ENCODE results near the gene BORCS8.
A peak's percentile ranks its signal among the peaks of the same experiment; 100 is the strongest.
"Not testable (repeated sequence)": the region's sequence is repeated elsewhere in the genome, so short reads cannot be mapped to it uniquely, and the experiment has no call there.

The BORCS8 gene

GRCh38 chr19:19224852-19225494 lies 33.0 kb upstream of the BORCS8 start:
- H3K4me3 Mint-ChIP-seq, result peak overlapping the region; percentile 75
- peaks cover 28% of the 10 kb centered on the region for H3K27me3 Mint-ChIP-seq

GRCh38 chr19:19224150-19224851 lies 32.3 kb upstream of the BORCS8 start:
- peaks cover 26% of the 10 kb centered on the region for H3K27me3 Mint-ChIP-seq
- ATAC-seq (replicated peaks; ENCODE audit: extremely low read depth, poor library complexity, severe bottlenecking), result no peak
- H3K27ac Mint-ChIP-seq (ENCODE audit: low read depth), result no peak overlapping the region
- DNase-seq (ENCODE audit: low spot score in 2 of 2), result no peak
- no peaks in the 10 kb centered on the region for H3K9me3 Mint-ChIP-seq
- peaks cover 5% of the 10 kb centered on the region for H3K4me1 Mint-ChIP-seq
- H3K4me3 Mint-ChIP-seq, result peak overlapping the region; percentile 75
- H3K36me3 Mint-ChIP-seq (ENCODE audit: insufficient read depth), result no peaks in the 10 kb centered on the region

More at GRCh38 chr19:19224852-19225494, 33.0 kb upstream of the BORCS8 start:
- DNase-seq (ENCODE audit: low spot score in 2 of 2), result peak; percentile 58 to 65
- Mint-ChIP-seq H3K36me3 (ENCODE audit: insufficient read depth) (no peaks in the 10 kb centered on the region), H3K4me1 (peaks cover 5% of the 10 kb centered on the region), H3K27ac (ENCODE audit: low read depth) (no peak overlapping the region), H3K9me3 (no peaks in the 10 kb centered on the region)
- peak; percentile 96 for ATAC-seq (replicated peaks; ENCODE audit: extremely low read depth, poor library complexity, severe bottlenecking)

DNA sequence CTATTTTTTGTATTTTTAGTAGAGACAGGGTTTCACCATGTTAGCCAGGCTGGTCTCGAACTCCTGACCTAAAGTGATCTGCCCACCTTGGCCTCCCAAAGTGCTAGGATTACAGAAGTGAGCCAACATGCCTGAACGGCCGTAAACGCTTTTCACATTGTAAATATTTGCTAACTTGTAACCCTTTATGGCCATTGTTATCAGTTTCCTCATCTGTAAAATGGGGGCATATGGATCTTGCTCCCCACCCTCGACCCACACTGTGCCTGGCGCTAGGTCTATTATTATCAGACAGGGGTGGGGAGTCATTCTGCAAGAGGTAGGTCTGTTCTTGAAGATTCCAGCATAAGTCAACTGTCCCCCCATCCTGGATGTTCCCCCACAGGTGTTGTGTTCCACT lies 31.7 kb upstream of the BORCS8 start:
- Mint-ChIP-seq H3K4me3 (no peak overlapping the region), H3K36me3 (ENCODE audit: insufficient read depth) (no peaks in the 10 kb centered on the region), H3K9me3 (no peaks in the 10 kb centered on the region), H3K27ac (ENCODE audit: low read depth) (no peak overlapping the region), H3K27me3 (peaks cover 19% of the 10 kb centered on the region), H3K4me1 (peaks cover 5% of the 10 kb centered on the region)
- ATAC-seq (replicated peaks; ENCODE audit: extremely low read depth, poor library complexity, severe bottlenecking), result no peak
- no peak for DNase-seq (ENCODE audit: low spot score in 2 of 2)

GRCh38 chr19:19223060-19223459 lies 31.1 kb upstream of the BORCS8 start:
- Mint-ChIP-seq H3K4me3 (no peak overlapping the region), H3K27me3 (peaks cover 14% of the 10 kb centered on the region), H3K9me3 (no peaks in the 10 kb centered on the region), H3K4me1 (peaks cover 5% of the 10 kb centered on the region), H3K36me3 (ENCODE audit: insufficient read depth) (no peaks in the 10 kb centered on the region), H3K27ac (ENCODE audit: low read depth) (no peak overlapping the region)
- DNase-seq (ENCODE audit: low spot score in 2 of 2), result no peak
- no peak for ATAC-seq (replicated peaks; ENCODE audit: extremely low read depth, poor library complexity, severe bottlenecking)

DNA sequence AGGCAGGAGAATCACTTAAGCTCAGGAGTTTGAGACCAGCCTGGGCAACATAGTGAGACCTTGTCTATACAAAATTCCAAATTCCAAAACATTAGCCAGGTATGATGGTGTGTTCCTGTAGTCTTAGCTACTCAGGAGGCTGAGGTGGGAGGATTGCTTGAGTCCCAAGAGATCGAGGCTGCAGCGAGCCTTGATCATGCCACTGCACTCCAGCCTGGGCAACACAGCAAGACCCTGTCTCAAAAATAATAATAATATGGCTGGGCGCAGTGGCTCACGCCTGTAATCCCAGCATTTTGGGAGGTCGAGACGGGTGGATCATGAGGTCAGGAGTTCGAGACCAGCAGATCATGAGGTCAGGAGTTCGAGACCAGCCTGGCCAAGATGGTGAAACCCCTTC lies 29.0 kb upstream of the BORCS8 start:
- peaks cover 14% of the 10 kb centered on the region for H3K27me3 Mint-ChIP-seq
- DNase-seq (ENCODE audit: low spot score in 2 of 2); H3K27ac Mint-ChIP-seq (ENCODE audit: low read depth); ATAC-seq (replicated peaks; ENCODE audit: extremely low read depth, poor library complexity, severe bottlenecking); H3K36me3 Mint-ChIP-seq (ENCODE audit: insufficient read depth); H3K4me3 Mint-ChIP-seq; H3K9me3 Mint-ChIP-seq: not testable (repeated sequence)
- H3K4me1 Mint-ChIP-seq, result peaks cover 12% of the 10 kb centered on the region

DNA sequence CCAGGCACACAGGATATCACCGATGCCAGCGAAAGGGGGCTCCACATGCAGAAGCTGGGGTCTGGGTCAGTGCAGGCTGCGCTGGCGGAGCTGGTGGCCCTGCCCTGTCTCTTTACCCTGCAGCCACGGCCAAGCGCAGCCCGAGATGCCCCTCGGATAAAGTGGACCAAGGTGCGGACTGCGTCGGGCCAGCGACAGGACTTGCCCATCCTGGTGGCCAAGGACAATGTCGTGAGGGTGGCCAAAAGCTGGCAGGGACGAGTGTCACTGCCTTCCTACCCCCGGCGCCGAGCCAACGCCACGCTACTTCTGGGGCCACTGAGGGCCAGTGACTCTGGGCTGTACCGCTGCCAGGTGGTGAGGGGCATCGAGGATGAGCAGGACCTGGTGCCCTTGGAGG lies 27.0 kb upstream of the BORCS8 start:
- Mint-ChIP-seq H3K27me3 (peaks cover 33% of the 10 kb centered on the region), H3K4me3 (no peak overlapping the region), H3K27ac (ENCODE audit: low read depth) (no peak overlapping the region), H3K36me3 (ENCODE audit: insufficient read depth) (no peaks in the 10 kb centered on the region), H3K4me1 (peaks cover 11% of the 10 kb centered on the region), H3K9me3 (no peaks in the 10 kb centered on the region)
- no peak for ATAC-seq (replicated peaks; ENCODE audit: extremely low read depth, poor library complexity, severe bottlenecking)
- no peak for DNase-seq (ENCODE audit: low spot score in 2 of 2)

DNA sequence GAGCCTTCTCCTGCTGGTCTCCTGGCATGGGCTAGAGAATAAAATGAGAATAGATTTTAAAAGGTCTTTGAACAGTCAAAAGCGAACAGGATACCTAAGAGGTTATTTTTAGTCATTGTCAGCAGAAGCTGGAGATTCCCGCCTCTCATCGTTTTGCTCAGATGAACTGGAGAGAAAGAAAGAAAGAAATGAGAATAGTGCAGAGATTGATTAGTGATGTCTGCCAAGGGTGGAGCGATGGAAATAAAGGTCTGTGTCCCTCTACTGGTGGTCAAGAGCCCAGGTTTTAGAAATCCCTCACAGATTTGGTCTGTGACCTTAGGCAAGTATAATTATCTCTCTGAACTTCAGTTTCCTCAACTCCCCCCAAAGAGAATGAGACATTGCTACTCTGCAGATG lies 25.1 kb upstream of the BORCS8 start:
- H3K9me3 Mint-ChIP-seq, result no peaks in the 10 kb centered on the region
- ATAC-seq (replicated peaks; ENCODE audit: extremely low read depth, poor library complexity, severe bottlenecking), result no peak
- H3K27ac Mint-ChIP-seq (ENCODE audit: low read depth), result no peak overlapping the region
- peaks cover 2% of the 10 kb centered on the region for H3K36me3 Mint-ChIP-seq (ENCODE audit: insufficient read depth)
- H3K4me1 Mint-ChIP-seq, result peaks cover 12% of the 10 kb centered on the region
- H3K4me3 Mint-ChIP-seq, result no peak overlapping the region
- DNase-seq (ENCODE audit: low spot score in 2 of 2), result no peak
- peaks cover 51% of the 10 kb centered on the region for H3K27me3 Mint-ChIP-seq

DNA sequence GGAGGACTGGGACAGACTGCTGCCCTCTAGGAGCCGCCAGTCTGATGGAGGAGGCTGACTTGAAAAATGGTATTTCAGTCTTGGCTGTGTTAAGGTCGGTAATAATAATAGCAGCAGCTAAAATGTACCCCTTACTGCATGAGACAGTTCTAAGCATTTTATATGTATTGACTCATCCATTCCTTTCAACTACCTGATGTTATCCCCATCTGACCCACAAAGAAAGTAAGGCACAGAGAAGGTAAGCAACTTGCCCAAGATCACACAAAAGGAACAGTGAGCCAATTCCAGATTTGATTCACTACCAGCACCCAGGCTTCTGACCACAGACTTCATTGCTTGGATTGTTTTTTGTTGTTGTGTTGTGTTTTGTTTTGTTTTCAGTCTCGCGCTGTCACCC lies 23.8 kb upstream of the BORCS8 start:
- Mint-ChIP-seq H3K9me3 (no peaks in the 10 kb centered on the region), H3K4me3 (no peak overlapping the region), H3K36me3 (ENCODE audit: insufficient read depth) (peaks cover 2% of the 10 kb centered on the region), H3K4me1 (peaks cover 12% of the 10 kb centered on the region), H3K27me3 (peaks cover 63% of the 10 kb centered on the region), H3K27ac (ENCODE audit: low read depth) (no peak overlapping the region)
- ATAC-seq (replicated peaks; ENCODE audit: extremely low read depth, poor library complexity, severe bottlenecking), result no peak
- DNase-seq (ENCODE audit: low spot score in 2 of 2), result no peak

DNA sequence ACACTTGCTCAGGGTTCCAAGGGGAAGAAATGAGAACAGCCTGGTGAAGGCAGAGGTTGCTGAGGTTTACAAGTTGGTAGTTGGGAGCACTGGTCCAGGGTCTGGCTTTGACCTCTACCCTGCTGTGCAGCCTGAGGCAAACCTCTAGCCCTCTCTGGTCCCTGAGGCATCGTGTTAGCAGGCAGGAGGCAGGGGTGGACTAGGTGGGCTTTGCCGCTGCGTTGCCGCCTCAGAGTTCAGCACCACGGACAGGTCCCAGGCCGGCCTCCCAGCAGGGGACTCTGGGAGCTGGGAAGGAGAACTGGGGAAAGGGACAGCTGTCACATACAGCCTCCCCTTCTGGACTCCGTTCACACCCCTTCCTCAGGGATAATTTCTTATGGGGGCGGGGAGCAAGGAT lies 22.9 kb upstream of the BORCS8 start:
- Mint-ChIP-seq H3K9me3 (no peaks in the 10 kb centered on the region), H3K27ac (ENCODE audit: low read depth) (no peak overlapping the region), H3K4me1 (peaks cover 12% of the 10 kb centered on the region), H3K4me3 (no peak overlapping the region), H3K27me3 (peaks cover 69% of the 10 kb centered on the region), H3K36me3 (ENCODE audit: insufficient read depth) (peaks cover 2% of the 10 kb centered on the region)
- ATAC-seq (replicated peaks; ENCODE audit: extremely low read depth, poor library complexity, severe bottlenecking) (no peak), DNase-seq (ENCODE audit: low spot score in 2 of 2) (no peak)

- Mint-ChIP-seq H3K4me1 (peaks cover 12% of the 10 kb centered on the region), H3K27ac (ENCODE audit: low read depth) (no peak overlapping the region), H3K9me3 (no peaks in the 10 kb centered on the region), H3K4me3 (no peak overlapping the region), H3K36me3 (ENCODE audit: insufficient read depth) (peaks cover 2% of the 10 kb centered on the region), H3K27me3 (peaks cover 73% of the 10 kb centered on the region)
- ATAC-seq (replicated peaks; ENCODE audit: extremely low read depth, poor library complexity, severe bottlenecking), result no peak
- DNase-seq (ENCODE audit: low spot score in 2 of 2), result no peak
These were observed 22.2 kb upstream of the BORCS8 start for GRCh38 chr19:19214159-19214490.

DNA sequence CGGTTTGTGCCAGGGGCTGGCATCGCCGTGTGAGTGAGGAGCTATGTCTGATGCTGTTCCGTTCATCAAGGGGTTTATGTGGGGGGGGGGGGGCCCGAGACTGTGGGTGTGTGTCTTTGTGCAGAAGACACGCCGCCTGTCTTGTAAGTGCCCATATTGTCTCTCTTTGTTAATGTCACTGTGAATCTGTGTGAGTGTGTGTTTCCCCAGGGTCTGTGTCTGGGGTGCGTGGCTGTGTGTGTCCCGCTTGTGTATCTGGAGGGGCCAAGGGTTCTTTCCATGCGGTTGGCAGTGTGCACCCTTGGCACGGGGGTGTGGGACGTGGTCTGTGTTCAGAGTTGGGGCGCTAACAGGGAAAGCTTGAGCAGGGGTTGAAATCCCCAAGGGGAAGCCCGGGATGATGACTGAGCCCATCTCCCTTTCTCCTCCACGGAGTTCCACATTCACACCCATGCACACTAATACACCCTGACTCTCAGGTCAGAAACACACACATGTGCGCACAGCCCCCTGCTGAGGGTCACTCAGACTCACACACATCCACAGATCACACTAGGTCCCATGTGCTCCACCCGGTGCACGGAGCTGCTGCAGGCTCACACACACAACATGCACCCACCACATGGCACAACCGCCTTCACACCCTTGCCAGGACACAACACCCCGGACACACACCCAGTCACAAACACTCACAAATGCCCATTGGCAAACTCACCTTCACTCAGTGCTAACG lies 21.6 kb upstream of the BORCS8 start:
- Mint-ChIP-seq H3K36me3 (ENCODE audit: insufficient read depth) (peaks cover 2% of the 10 kb centered on the region), H3K9me3 (no peaks in the 10 kb centered on the region), H3K4me3 (no peak overlapping the region), H3K4me1 (peaks cover 12% of the 10 kb centered on the region), H3K27me3 (peaks cover 73% of the 10 kb centered on the region), H3K27ac (ENCODE audit: low read depth) (no peak overlapping the region)
- ATAC-seq (replicated peaks; ENCODE audit: extremely low read depth, poor library complexity, severe bottlenecking) (no peak), DNase-seq (ENCODE audit: low spot score in 2 of 2) (no peak)

DNA sequence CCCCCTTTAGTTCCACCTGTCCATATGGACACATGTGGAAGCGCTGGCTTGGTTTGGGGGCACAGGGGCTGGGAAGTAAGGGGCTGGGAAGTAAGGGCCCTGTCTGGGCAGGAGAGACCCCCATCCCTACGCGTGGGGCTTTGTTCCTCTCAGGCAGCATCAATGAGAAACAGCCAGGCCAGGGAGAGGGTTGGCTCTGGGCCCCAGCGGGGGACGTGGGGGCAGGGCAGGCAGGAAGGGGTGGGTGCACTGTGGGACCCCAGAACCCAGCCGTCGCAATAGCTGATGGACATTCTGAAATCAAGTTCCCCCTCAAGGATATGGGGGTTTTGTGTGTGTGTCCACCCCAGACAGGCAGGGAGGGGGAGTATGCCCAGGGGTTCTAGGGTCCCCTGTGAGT lies 21.0 kb upstream of the BORCS8 start:
- H3K9me3 Mint-ChIP-seq, result no peaks in the 10 kb centered on the region
- no peak overlapping the region for H3K27ac Mint-ChIP-seq (ENCODE audit: low read depth)
- no peak for ATAC-seq (replicated peaks; ENCODE audit: extremely low read depth, poor library complexity, severe bottlenecking)
- H3K27me3 Mint-ChIP-seq, result peaks cover 73% of the 10 kb centered on the region
- peaks cover 2% of the 10 kb centered on the region for H3K36me3 Mint-ChIP-seq (ENCODE audit: insufficient read depth)
- no peak for DNase-seq (ENCODE audit: low spot score in 2 of 2)
- peaks cover 13% of the 10 kb centered on the region for H3K4me1 Mint-ChIP-seq
- H3K4me3 Mint-ChIP-seq, result no peak overlapping the region
